Measurements from ENCODE around the gene DLG1.
A peak's percentile ranks its signal among the peaks of the same experiment; 100 is the strongest.

Gene DLG1

DNA sequence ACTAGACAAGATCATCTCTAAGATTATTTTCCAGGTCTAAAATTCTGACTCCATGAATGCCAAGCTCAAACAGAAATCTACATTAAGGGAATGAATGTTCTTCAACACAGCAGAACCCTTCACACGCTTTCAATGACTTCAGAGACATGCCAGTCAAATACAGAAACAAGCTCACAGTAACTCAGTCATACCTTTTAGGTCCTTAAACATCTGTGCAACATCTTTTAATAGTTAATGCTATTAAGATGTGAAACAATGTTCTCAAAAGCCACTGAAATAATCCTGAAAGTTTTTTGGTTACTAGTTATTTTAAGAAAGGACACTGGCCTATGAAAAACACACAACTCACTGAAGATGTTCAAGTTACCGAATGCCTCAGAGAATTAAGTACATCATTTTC is 2.5 kb downstream of the DLG1 start:
- in situ Hi-C loops (cut with HindIII; ENCODE audit: low sequenced_read_pairs), result no loop called here
- DNase-seq (ENCODE audit: low read depth, low spot score), result peak; percentile 19
- H3K4me3 ChIP-seq (ENCODE audit: low read depth, low read length), result peak overlapping the region; percentile 83
- TF ChIP-seq, protein P1, sequence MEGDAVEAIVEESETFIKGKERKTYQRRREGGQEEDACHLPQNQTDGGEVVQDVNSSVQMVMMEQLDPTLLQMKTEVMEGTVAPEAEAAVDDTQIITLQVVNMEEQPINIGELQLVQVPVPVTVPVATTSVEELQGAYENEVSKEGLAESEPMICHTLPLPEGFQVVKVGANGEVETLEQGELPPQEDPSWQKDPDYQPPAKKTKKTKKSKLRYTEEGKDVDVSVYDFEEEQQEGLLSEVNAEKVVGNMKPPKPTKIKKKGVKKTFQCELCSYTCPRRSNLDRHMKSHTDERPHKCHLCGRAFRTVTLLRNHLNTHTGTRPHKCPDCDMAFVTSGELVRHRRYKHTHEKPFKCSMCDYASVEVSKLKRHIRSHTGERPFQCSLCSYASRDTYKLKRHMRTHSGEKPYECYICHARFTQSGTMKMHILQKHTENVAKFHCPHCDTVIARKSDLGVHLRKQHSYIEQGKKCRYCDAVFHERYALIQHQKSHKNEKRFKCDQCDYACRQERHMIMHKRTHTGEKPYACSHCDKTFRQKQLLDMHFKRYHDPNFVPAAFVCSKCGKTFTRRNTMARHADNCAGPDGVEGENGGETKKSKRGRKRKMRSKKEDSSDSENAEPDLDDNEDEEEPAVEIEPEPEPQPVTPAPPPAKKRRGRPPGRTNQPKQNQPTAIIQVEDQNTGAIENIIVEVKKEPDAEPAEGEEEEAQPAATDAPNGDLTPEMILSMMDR (IDR thresholded peaks at IDR 0.05; ENCODE audit: low read depth, low read length), result no peak

DNA sequence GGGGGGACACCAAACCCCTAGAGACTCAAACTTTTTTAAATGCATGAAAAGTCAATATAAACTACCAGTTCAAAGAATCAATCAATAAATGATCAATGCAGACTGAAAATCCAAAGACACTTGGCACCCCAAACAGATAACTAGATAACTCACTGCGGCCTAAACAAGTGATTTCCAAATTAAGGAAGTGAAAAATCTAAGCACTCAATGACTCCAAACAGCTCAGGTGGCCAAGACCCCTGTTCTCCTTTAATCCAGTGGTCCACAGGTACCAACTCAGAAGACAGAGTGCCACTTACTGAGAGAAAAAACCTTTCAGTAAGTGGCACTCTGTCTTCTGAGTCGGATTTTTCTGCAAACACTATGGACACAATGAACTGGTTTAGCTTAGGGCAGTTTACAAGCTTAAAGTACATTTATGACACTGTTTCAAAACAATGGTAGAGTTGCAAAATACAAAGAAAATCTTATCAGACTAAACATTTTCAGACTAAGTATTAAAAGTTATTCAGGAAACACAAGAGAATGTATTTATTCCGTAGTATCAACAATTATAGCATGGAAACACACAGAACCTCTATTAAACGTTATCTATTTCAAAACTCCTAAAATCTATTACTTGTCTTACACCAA is 4.7 kb downstream of the DLG1 start:
- in situ Hi-C loops (cut with HindIII; ENCODE audit: low sequenced_read_pairs), result no loop called here
- peak overlapping the region; percentile 4 for H3K4me3 ChIP-seq (ENCODE audit: low read depth, low read length)
- TF ChIP-seq, protein P1 (IDR thresholded peaks at IDR 0.05; ENCODE audit: low read depth, low read length), result no peak
- no peak for DNase-seq (ENCODE audit: low read depth, low spot score)

DNA sequence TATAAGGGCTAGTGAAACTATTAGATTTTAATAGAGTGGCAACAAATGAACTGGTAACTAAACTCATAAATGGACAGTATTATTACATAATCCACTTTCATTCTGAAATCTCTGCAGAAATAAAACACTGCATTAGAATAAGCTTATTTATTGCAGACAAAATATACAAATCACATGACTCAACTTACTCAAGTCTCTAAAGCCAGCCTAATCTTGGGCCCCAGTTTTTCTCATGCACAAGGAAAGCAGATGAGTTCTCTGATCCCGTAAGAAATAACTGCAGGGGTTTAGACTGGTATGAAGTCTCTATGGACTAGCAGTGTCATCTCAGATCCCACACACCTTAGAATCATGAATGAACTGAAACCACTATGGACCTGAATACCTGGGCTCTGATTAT is 5.8 kb downstream of the DLG1 start:
- TF ChIP-seq, protein P1 (IDR thresholded peaks at IDR 0.05; ENCODE audit: low read depth, low read length), result no peak
- no peak for DNase-seq (ENCODE audit: low read depth, low spot score)
- no peak overlapping the region for H3K4me3 ChIP-seq (ENCODE audit: low read depth, low read length)
- in situ Hi-C loops (cut with HindIII; ENCODE audit: low sequenced_read_pairs), result no loop called here

DNA sequence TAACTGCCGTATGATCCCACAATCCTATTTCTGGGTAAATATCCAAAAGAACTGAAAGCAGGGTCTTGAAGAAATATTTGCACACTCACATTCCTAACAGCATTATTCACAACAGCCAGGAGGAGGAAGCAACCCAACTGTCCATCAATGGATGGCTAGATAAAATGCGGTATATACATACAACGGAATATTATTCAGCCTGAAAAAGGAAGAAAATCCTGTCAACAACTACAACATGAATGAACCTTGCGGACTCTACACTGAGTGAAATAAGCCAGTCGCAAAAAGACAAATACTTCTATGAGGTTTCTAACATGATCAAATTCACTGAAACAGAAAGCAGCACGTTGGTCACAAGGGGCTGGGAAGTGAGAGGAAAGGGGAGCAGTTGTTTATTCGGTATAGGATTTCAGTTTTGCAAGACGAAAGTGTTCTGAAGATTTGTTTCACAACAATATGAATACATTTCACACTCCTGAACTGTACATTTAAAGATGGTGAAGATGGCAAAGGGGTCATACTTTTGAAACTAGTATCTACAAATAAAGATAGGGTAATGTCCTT is 6.2 kb downstream of the DLG1 start:
- in situ Hi-C loops (cut with HindIII; ENCODE audit: low sequenced_read_pairs), result no loop called here
- H3K4me3 ChIP-seq (ENCODE audit: low read depth, low read length), result no peak overlapping the region
- no peak for DNase-seq (ENCODE audit: low read depth, low spot score)
- TF ChIP-seq, protein P1 (IDR thresholded peaks at IDR 0.05; ENCODE audit: low read depth, low read length), result no peak

DNA sequence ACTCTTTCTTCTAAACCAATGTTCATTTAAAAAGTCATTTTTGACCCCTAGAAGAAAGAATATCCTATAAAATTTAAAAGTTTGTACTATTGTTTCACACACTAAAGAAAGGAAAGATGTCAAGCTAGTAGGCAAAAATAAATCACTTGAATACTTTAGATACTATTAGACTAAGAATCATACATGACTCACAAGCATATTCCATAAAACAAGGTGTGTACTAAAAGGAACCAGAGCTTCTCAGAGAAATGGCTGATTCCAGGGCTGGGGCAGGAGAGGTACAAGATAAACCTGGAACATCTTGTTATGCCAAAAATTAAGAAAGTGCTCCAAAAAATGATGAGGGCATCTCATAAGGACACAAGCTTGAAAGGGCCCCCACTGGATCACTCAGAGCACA is 8.7 kb downstream of the DLG1 start:
- in situ Hi-C loops (cut with HindIII; ENCODE audit: low sequenced_read_pairs), result no loop called here
- no peak overlapping the region for H3K4me3 ChIP-seq (ENCODE audit: low read depth, low read length)
- no peak for DNase-seq (ENCODE audit: low read depth, low spot score)
- TF ChIP-seq, protein P1 (IDR thresholded peaks at IDR 0.05; ENCODE audit: low read depth, low read length), result no peak

DNA sequence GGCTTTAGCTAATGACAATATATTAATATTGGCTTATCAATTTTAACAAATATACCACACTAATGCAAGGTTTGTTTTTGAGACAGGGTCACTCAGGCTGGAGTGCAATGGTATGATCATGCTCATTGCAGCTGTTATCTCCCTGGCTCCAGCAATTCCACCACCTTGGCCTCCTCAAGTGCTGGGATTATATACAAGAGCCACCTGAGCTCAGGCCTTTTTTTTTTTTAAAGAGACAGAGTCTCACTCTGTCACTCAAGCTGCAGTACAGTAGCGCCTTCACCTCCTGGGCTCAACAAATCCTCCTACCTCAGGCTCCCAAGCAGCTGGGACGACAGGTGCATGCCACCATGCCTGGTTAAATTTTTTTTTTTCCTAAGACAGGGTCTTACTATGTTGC is 11.7 kb downstream of the DLG1 start:
- TF ChIP-seq, protein P1 (IDR thresholded peaks at IDR 0.05; ENCODE audit: low read depth, low read length), result no peak
- no peak overlapping the region for H3K4me3 ChIP-seq (ENCODE audit: low read depth, low read length)
- DNase-seq (ENCODE audit: low read depth, low spot score), result no peak
- in situ Hi-C loops (cut with HindIII; ENCODE audit: low sequenced_read_pairs), result no loop called here
